ENCODE measurements around the gene PRRX1.

Gene PRRX1

GRCh38 chr1:170660281-170660713 lies 3.6 kb upstream of the PRRX1 start:
- no peak for DNase-seq (ENCODE audit: low read depth)
- TF ChIP-seq CTCF (conservative IDR thresholded peaks at IDR 0.05; ENCODE audit: low read depth, low read length): no peak
- H3K4me3 ChIP-seq (ENCODE audit: low read depth, low read length): no peak overlapping the region

GRCh38 chr1:170660871-170661645 lies 2.9 kb upstream of the PRRX1 start:
- DNase-seq (ENCODE audit: low read depth): no peak
- peak overlapping the region; percentile 44 for H3K4me3 ChIP-seq (ENCODE audit: low read depth, low read length)
- no peak for TF ChIP-seq CTCF (conservative IDR thresholded peaks at IDR 0.05; ENCODE audit: low read depth, low read length)

DNA sequence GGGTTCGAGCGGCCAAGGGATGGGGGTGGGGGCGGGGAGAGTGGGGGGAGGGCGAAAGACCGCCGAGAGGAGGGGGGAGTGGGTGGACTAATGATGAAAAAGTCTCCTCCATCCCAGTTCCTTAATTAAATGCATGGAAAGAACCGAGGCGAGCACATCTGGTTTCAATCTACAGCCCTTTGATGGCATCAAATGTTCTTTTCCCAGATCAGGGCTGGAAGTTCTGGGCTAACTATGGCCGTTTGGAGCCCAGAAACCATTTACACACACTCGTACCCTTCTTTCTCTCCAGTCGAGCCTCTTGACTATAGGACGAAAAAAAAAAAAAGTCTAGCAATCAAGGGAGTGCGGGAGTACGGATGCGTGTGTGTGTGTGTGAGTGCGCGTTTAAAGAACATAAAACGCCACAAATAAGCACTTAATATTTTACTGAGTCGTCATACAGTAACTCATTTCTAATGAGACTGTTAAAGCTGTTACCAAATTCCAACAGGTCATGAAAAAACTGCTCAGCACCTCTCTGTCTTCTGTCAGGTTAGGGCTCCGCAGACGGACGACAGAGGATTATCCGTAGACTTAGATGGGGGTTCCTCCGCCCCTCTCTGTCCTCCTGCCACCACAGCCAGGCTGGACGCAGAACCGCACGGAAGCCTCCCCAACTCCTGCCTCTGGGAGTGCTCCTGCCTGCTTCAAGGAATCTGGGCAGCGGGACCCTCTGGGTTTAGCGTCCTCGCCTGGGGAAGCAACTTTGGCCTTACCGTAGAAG lies 2.1 kb upstream of the PRRX1 start:
- TF ChIP-seq CTCF (conservative IDR thresholded peaks at IDR 0.05; ENCODE audit: low read depth, low read length): peak; percentile 10
- DNase-seq (ENCODE audit: low read depth): peak; percentile 39
- peak overlapping the region; percentile 44 for H3K4me3 ChIP-seq (ENCODE audit: low read depth, low read length)

DNA sequence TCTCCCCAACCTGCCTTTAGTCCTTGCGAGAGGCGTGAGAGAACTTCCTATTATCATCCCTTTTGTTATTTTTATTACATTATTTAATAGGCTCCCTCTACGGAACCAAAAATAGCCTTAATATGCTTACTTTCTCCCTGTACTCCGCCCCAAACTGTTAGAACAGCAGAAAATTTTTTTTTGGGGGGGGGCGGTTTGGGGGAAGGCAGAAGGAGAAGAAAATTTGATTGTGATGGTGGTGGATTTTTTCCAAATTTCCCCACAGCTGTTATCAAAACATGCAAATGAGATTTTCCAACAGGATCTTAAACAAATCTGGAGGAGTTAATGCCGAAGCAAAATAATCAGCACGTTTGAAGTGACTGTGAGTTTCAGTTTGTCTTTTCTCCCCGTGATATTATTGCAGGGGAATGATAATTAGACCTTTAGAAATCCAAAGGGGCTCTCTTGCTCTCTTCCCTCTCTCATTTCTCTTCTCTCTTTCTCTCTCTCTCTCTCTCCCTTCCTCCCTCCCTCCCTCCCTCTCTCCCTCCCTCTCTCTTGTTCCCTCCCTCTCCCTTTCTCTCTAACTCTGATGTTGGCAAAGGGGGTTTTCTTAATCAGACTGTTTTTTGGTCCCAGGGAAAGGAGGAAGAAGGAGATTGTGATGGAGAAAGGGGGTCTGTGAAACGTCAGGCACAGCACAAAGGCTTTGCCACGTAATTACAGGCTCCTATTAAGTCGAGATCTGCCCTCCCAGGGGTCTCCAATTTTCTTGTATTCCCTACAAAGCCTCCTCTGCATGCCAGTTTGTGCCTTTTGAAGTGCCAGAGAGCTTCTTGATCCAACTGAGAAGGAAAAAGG lies 1.1 kb upstream of the PRRX1 start:
- peak overlapping the region; percentile 44 for H3K4me3 ChIP-seq (ENCODE audit: low read depth, low read length)
- no peak for TF ChIP-seq CTCF (conservative IDR thresholded peaks at IDR 0.05; ENCODE audit: low read depth, low read length)
- DNase-seq (ENCODE audit: low read depth): no peak

GRCh38 chr1:170663404-170664092 lies 383 bp upstream of the PRRX1 start:
- no peak for DNase-seq (ENCODE audit: low read depth)
- peak overlapping the region; percentile 60 for H3K4me3 ChIP-seq (ENCODE audit: low read depth, low read length)
- TF ChIP-seq CTCF (conservative IDR thresholded peaks at IDR 0.05; ENCODE audit: low read depth, low read length): no peak

DNA sequence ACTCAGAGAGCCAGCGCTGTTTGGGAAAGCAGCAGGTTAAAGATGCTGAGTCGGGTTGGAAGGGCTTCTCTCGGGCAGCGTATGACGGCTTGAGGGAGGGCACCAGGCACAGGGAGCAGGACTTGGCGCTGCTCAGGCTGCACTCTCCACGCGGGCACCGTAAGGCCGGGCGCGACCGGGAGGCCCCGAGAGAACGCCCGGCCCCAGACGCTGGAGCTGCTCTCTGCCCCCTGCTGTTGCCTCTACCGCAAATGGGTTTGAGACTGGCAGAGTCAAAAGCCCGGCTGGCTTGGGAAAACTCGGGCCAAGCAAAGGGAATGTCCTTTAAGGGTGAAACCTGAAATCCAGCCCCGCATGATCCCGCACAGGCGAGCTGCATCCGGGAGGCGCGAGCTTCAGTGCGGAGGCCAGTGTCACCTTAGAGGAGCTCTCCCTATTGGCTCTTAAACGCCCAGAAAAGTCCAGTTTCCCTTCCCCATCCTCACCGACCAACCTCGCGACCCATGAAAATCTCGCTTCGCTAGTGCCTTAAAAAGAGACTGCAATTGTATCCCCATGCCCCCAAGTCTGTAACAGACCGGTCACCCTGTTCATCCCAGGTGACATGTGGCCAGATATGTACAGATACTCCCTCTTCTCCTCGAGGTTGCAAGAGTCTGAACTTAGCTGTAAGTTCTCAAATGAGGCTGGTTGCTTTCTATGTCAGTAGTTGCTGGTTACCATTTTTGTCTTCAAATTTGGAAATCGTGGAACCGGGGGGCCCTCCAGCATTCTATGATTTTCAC lies 1.1 kb downstream of the PRRX1 start:
- DNase-seq (ENCODE audit: low read depth): no peak

More for the DNA sequence above, 1.1 kb downstream of the PRRX1 start:
- TF ChIP-seq CTCF (conservative IDR thresholded peaks at IDR 0.05; ENCODE audit: low read depth, low read length): peak; percentile 21
- peak overlapping the region; percentile 60 for H3K4me3 ChIP-seq (ENCODE audit: low read depth, low read length)
